OCI-LY3 (cell line): Measurements from ENCODE around the gene ARHGAP21.
"Not testable (repeated sequence)": the region's sequence is repeated elsewhere in the genome, so short reads cannot be mapped to it uniquely, and the experiment has no call there.

Source experiments
- H2AFZ ChIP-seq: fragments of 200-600, 300-600 bp; shearing (Covaris generic); 2 replicates; pipeline ENCODE4 v1.6.0; 2014; ENCODE audit warnings: antibody characterized with exemption, low read depth, low read length
- H3K27ac ChIP-seq: fragments of 200-600, 300-600 bp; sonication (generic); 2 replicates; pipeline ENCODE4 v1.5.1; 2014; ENCODE audit warnings: mild to moderate bottlenecking, low read length, moderate library complexity, mixed read lengths
- H3K27me3 ChIP-seq: fragments of 200-600, 300-600 bp; sonication (generic); 2 replicates; pipeline ENCODE4 v1.6.1; 2014; ENCODE audit warnings: low read depth, low read length, mixed read lengths
- H3K36me3 ChIP-seq: fragments of 200-600, 300-600 bp; sonication (generic); replicated peaks from 2 replicates; pipeline ENCODE3; 2014; ENCODE audit warnings: low read depth, low read length, mixed read lengths
- H3K4me1 ChIP-seq: fragments of 300-600, 200-600 bp; sonication (generic); 2 replicates; pipeline ENCODE4 v1.6.1; 2014; ENCODE audit warnings: low read length, mixed read lengths
- H3K4me2 ChIP-seq: fragments of 200-600, 300-600 bp; sonication (generic); 2 replicates; pipeline ENCODE4 v1.6.1; 2014; ENCODE audit warnings: low read length, mixed read lengths
- H3K4me3 ChIP-seq: fragments of 300-600, 200-600 bp; sonication (generic); 2 replicates; pipeline ENCODE4 v1.5.1; 2014; ENCODE audit warnings: antibody characterized with exemption, mild to moderate bottlenecking, low read length, moderate library complexity
- H3K79me2 ChIP-seq: fragments of 300-600, 200-600 bp; shearing (Covaris generic); 2 replicates; pipeline ENCODE4 v1.6.1; 2014; ENCODE audit warnings: mild to moderate bottlenecking, low read length, mixed read lengths
- H3K9ac ChIP-seq: fragments of 300-600, 200-600 bp; shearing (Covaris generic); 2 replicates; pipeline ENCODE4 v1.6.0; 2014; ENCODE audit warnings: mild to moderate bottlenecking, low read length, moderate library complexity
- H3K9me3 ChIP-seq: fragments of 200-600, 300-600 bp; shearing (Covaris generic); 2 replicates; pipeline ENCODE4 v1.6.1; 2014; ENCODE audit warnings: low read length, mixed read lengths; ENCODE audit not compliant: insufficient read depth
- H4K20me1 ChIP-seq: fragments of 200-600, 300-600 bp; sonication (generic); 2 replicates; pipeline ENCODE4 v1.6.1; 2016; ENCODE audit warnings: low read length, mixed read lengths; ENCODE audit not compliant: insufficient read depth
- CTCF ChIP-seq: fragments of 200-600, 300-600 bp; sonication (generic); IDR thresholded peaks from 2 replicates; pipeline ENCODE4 v1.5.1; 2014; ENCODE audit warnings: antibody characterized with exemption, low read length, low read depth
- EZH2phosphoT487 ChIP-seq: fragments of 200-600 bp; shearing (Covaris generic); IDR thresholded peaks from 2 replicates; pipeline ENCODE4 v1.6.1; 2018; ENCODE audit warnings: antibody characterized with exemption, mixed run types, low read depth

The ARHGAP21 gene

GRCh38 chr10:24727786-24728185 is 4.1 kb upstream of the ARHGAP21 start:
- H3K4me3 ChIP-seq, result peak overlapping the region; percentile 18; the same call in 1 of the 2 replicates
- no peaks in the 10 kb centered on the region for H3K36me3 ChIP-seq
- H3K79me2 ChIP-seq, result no peaks in the 10 kb centered on the region
- H4K20me1 ChIP-seq, result no peaks in the 10 kb centered on the region
- no peak overlapping the region for H3K9ac ChIP-seq
- no peaks in the 10 kb centered on the region for H3K9me3 ChIP-seq
- 0 out of 2 replicates have a peak overlapping the region, but pooled peaks have one; percentile 21 for H2AFZ ChIP-seq
- no peak overlapping the region for H3K27ac ChIP-seq
- peak; percentile 6; the same call in 1 of the 2 replicates for TF ChIP-seq CTCF
- TF ChIP-seq EZH2phosphoT487, result no peak
- H3K27me3 ChIP-seq, result no peaks in the 10 kb centered on the region
- peak overlapping the region; percentile 41 for H3K4me2 ChIP-seq
- H3K4me1 ChIP-seq, result peaks cover 5% of the 10 kb centered on the region; the same call in 1 of the 2 replicates

GRCh38 chr10:24726626-24727025 is 2.9 kb upstream of the ARHGAP21 start:
- Histone ChIP-seq H4K20me1 (no peaks in the 10 kb centered on the region), H3K4me2 (no peak overlapping the region), H3K27ac (no peak overlapping the region), H3K36me3 (no peaks in the 10 kb centered on the region), H3K4me3 (no peak overlapping the region), H3K9ac (no peak overlapping the region), H3K27me3 (no peaks in the 10 kb centered on the region), H3K4me1 (peaks cover 5% of the 10 kb centered on the region; the same call in 1 of the 2 replicates), H3K79me2 (no peaks in the 10 kb centered on the region), H2AFZ (no peak overlapping the region), H3K9me3 (no peaks in the 10 kb centered on the region)
- TF ChIP-seq EZH2phosphoT487 (no peak), CTCF (no peak)

GRCh38 chr10:24726029-24726428 is 2.3 kb upstream of the ARHGAP21 start:
- H3K27me3 ChIP-seq, H3K4me2 ChIP-seq, H2AFZ ChIP-seq: not testable (repeated sequence)

GRCh38 chr10:24724381-24725228 is 918 bp upstream of the ARHGAP21 start:
- Histone ChIP-seq H3K79me2 (no peaks in the 10 kb centered on the region), H4K20me1 (no peaks in the 10 kb centered on the region), H3K27ac (peak overlapping the region; percentile 74), H3K9me3 (no peaks in the 10 kb centered on the region), H3K27me3 (no peaks in the 10 kb centered on the region), H3K4me1 (peaks cover 5% of the 10 kb centered on the region; the same call in 1 of the 2 replicates), H3K4me2 (peak overlapping the region; percentile 85), H3K9ac (peak overlapping the region; percentile 86), H3K4me3 (peak overlapping the region; percentile 91), H3K36me3 (no peaks in the 10 kb centered on the region), H2AFZ (peak overlapping the region; percentile 69; the same call in 1 of the 2 replicates)
- no peak for TF ChIP-seq CTCF

More at GRCh38 chr10:24726029-24726428, 2.3 kb upstream of the ARHGAP21 start:
- H3K36me3 ChIP-seq, H3K9ac ChIP-seq, H3K79me2 ChIP-seq, H4K20me1 ChIP-seq, H3K4me3 ChIP-seq, H3K9me3 ChIP-seq, H3K4me1 ChIP-seq, H3K27ac ChIP-seq: not testable (repeated sequence)
